ENCODE results near the gene EHD4.
A peak's percentile ranks its signal among the peaks of the same experiment; 100 is the strongest.

EHD4 gene

GRCh38 chr15:41972253-41973242, at the start of gene EHD4:
EHD4 (minus strand) TSS chr15:41972557; CDS start chr15:41972494, 63 bp downstream.
- DNase-seq (ENCODE audit: low spot score) (peak; percentile 98), FAIRE-seq (peak; percentile 20)

- FAIRE-seq (no peak), DNase-seq (ENCODE audit: low spot score) (no peak)
Observed at GRCh38 chr15:42021593-42021992, 49.2 kb upstream of the EHD4 start.

GRCh38 chr15:42020713-42021273, 48.4 kb upstream of the EHD4 start, which contains the start of gene PLA2G4E:
PLA2G4E (minus strand) TSS chr15:42021042; CDS start chr15:42021030, 12 bp downstream.
- FAIRE-seq, result no peak

GRCh38 chr15:42018306-42019224, 46.2 kb upstream of the EHD4 start:
- no peak for FAIRE-seq
- DNase-seq (ENCODE audit: low spot score), result no peak

More at GRCh38 chr15:42020713-42021273, 48.4 kb upstream of the EHD4 start, which contains the start of gene PLA2G4E:
- no peak for DNase-seq (ENCODE audit: low spot score)

- no peak for DNase-seq (ENCODE audit: low spot score)
- FAIRE-seq, result no peak
Observed at GRCh38 chr15:42016971-42017370, 44.6 kb upstream of the EHD4 start.

GRCh38 chr15:42014406-42014805, 42.0 kb upstream of the EHD4 start:
- FAIRE-seq (no peak), DNase-seq (ENCODE audit: low spot score) (no peak)

GRCh38 chr15:42012928-42013482, 40.6 kb upstream of the EHD4 start:
- no peak for DNase-seq (ENCODE audit: low spot score)
- no peak for FAIRE-seq

- no peak for FAIRE-seq
Observed at GRCh38 chr15:42012241-42012640, 39.9 kb upstream of the EHD4 start.

GRCh38 chr15:42011074-42011473, 38.7 kb upstream of the EHD4 start:
- FAIRE-seq (no peak), DNase-seq (ENCODE audit: low spot score) (no peak)

More at GRCh38 chr15:42012241-42012640, 39.9 kb upstream of the EHD4 start:
- DNase-seq (ENCODE audit: low spot score), result no peak

GRCh38 chr15:42010434-42010833, 38.1 kb upstream of the EHD4 start:
- no peak for DNase-seq (ENCODE audit: low spot score)

GRCh38 chr15:42009474-42009873, 37.1 kb upstream of the EHD4 start:
- FAIRE-seq (no peak), DNase-seq (ENCODE audit: low spot score) (no peak)

More at GRCh38 chr15:42010434-42010833, 38.1 kb upstream of the EHD4 start:
- no peak for FAIRE-seq

- DNase-seq (ENCODE audit: low spot score) (no peak), FAIRE-seq (no peak)
Observed at GRCh38 chr15:42009022-42009421, 36.7 kb upstream of the EHD4 start.

GRCh38 chr15:42007386-42007785, 35.0 kb upstream of the EHD4 start:
- FAIRE-seq, result no peak
- no peak for DNase-seq (ENCODE audit: low spot score)

- DNase-seq (ENCODE audit: low spot score) (no peak), FAIRE-seq (no peak)
Observed at GRCh38 chr15:42002333-42002732, 30.0 kb upstream of the EHD4 start.

- DNase-seq (ENCODE audit: low spot score) (no peak), FAIRE-seq (no peak)
Observed at GRCh38 chr15:42001236-42001635, 28.9 kb upstream of the EHD4 start.

GRCh38 chr15:41999290-42000285, 27.2 kb upstream of the EHD4 start:
- FAIRE-seq (no peak), DNase-seq (ENCODE audit: low spot score) (no peak)

GRCh38 chr15:41997845-41998244, 25.5 kb upstream of the EHD4 start:
- no peak for FAIRE-seq
- DNase-seq (ENCODE audit: low spot score), result no peak

- no peak for FAIRE-seq
Observed at GRCh38 chr15:41996921-41997592, 24.7 kb upstream of the EHD4 start.

GRCh38 chr15:41996376-41996775, 24.0 kb upstream of the EHD4 start:
- DNase-seq (ENCODE audit: low spot score) (no peak), FAIRE-seq (no peak)

More at GRCh38 chr15:41996921-41997592, 24.7 kb upstream of the EHD4 start:
- no peak for DNase-seq (ENCODE audit: low spot score)
